AG09309 (cell line): Measurements from ENCODE around the gene LSM2.

Source experiments
- DNase-seq: peaks from one replicate; pipeline ENCODE4 v3.0.0-alpha.2; 2010; ENCODE audit warnings: low read depth
- H3K4me3 ChIP-seq: 2 replicates; pipeline ENCODE4 v1.5.1; 2011; ENCODE audit warnings: mild to moderate bottlenecking, low read depth, low read length, moderate library complexity; ENCODE audit not compliant: control insufficient read depth
- TF ChIP-seq, protein P1 (sequence below): IDR thresholded peaks from 2 replicates; pipeline ENCODE4 v1.5.1; 2011; ENCODE audit warnings: mild to moderate bottlenecking, low read depth, low read length, inconsistent platforms; ENCODE audit not compliant: insufficient read depth, control insufficient read depth; ENCODE audit errors: missing control alignments

The LSM2 gene

GRCh38 chr6:31780507-31781243 lies 26.1 kb downstream of the LSM2 start:
- TF ChIP-seq, protein P1, sequence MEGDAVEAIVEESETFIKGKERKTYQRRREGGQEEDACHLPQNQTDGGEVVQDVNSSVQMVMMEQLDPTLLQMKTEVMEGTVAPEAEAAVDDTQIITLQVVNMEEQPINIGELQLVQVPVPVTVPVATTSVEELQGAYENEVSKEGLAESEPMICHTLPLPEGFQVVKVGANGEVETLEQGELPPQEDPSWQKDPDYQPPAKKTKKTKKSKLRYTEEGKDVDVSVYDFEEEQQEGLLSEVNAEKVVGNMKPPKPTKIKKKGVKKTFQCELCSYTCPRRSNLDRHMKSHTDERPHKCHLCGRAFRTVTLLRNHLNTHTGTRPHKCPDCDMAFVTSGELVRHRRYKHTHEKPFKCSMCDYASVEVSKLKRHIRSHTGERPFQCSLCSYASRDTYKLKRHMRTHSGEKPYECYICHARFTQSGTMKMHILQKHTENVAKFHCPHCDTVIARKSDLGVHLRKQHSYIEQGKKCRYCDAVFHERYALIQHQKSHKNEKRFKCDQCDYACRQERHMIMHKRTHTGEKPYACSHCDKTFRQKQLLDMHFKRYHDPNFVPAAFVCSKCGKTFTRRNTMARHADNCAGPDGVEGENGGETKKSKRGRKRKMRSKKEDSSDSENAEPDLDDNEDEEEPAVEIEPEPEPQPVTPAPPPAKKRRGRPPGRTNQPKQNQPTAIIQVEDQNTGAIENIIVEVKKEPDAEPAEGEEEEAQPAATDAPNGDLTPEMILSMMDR: no peak
- no peak for DNase-seq
- H3K4me3 ChIP-seq: no peak overlapping the region

- DNase-seq: no peak
- TF ChIP-seq, protein P1: no peak
- no peak overlapping the region for H3K4me3 ChIP-seq
These were observed 26.9 kb downstream of the LSM2 start for GRCh38 chr6:31779908-31780307.

DNA sequence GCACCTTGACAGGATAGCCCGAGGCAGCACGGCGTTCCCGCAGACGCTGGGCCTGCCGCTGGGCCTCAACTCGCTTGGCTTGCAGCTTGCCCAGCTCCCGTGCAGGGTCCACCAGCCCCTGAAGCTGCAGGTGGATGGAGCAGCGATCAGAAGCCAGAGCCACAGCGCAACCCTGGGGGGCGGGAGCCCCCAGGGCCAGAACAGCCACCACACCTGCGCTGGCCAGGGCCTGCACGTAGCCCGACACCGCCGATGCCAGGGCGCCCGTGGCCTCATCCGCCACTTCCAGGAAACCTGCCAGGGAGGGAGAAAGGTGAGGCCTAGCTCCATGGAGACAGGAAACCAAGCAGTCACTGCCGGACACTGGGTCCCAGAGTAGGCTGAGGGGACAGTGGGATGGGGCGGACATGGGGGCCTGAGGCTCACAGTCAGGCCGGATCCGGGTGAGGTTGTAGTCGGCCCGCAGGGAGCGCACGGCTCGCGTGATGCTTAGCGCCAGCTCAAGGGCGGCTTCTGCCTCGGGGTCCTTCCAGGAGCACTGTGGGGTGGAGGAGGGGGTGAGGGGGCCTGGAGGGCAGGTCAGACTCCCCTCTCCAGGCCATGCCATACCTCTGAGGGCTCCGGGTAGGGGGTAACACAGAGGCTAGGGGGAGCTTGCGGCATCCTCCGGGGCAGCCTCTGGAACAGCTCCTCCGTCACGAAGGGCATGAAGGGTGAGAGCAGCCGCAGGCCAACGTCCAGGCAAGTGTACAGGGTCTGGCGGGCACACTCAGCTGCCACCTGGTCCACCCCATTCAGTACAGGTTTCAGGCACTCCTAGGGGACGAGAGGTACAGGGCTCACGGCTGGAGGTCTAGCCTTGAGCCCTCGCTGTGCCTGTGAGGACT lies 27.5 kb downstream of the LSM2 start:
- TF ChIP-seq, protein P1: no peak
- H3K4me3 ChIP-seq: no peak overlapping the region
- no peak for DNase-seq

DNA sequence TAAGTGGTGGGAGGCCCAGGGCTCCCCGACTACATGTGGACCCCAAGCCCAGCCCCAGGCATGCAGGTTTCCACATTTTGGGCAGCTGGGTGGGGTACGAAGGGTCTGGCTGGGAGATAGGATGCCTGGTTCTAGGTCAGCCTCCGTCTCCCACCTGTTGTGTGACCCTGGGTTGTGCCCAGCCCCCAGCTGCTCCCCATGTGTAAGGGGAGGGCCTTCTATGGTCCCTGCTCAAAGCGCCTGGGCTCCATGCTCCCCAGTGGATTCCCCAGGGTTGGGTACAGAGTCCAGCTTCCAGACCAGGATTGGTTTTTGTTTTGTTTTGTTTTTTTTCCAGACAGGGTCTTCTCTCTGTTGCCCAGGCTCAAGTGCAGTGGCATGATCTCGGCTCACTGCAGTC lies 28.6 kb downstream of the LSM2 start:
- no peak overlapping the region for H3K4me3 ChIP-seq
- TF ChIP-seq, protein P1: no peak
- DNase-seq: no peak

DNA sequence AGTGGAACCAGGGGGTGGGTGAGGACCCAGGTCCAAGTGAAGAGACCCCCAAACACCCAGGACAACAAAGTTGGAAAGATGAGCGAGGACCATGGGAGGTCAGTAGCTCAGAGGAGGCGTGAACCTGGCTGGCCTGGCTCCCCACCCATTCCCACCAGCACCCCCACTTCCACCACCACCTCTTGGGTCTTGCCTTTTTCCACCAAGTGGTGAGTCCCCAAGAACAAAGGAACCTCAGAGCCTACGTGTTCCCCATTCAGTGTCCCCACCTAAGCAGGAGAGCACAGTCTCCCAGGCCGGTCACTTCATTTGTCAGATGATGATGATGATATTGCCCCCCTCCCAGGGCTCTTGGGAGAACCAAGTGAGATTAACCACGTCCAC lies 29.1 kb downstream of the LSM2 start:
- TF ChIP-seq, protein P1: no peak
- no peak overlapping the region for H3K4me3 ChIP-seq

GRCh38 chr6:31776989-31777666 lies 29.6 kb downstream of the LSM2 start, which contains the start of gene VWA7:
VWA7 (minus strand) TSS chr6:31777328; CDS start chr6:31776779, 549 bp downstream.
- H3K4me3 ChIP-seq: no peak within 1 kb of the TSS
- no peak for DNase-seq
- TF ChIP-seq, protein P1: no peak

More for the DNA sequence above, 29.1 kb downstream of the LSM2 start:
- DNase-seq: no peak
